Endometrial microvascular endothelial cells (primary cell): ENCODE results near the gene UBE2D2. TPM values are rescaled to one million over a fixed set of nuclear protein-coding genes. Genes with fewer than 3 reads are reported as not detected.
"Not testable (repeated sequence)": the region's sequence is repeated elsewhere in the genome, so short reads cannot be mapped to it uniquely, and the experiment has no call there.

Source experiments
- in situ Hi-C: cut with HindIII; loops from 2 replicates; pipeline ENCODE4 v1.10.0; 2017; ENCODE audit warnings: low sequenced_read_pairs, low pct_unique_long_range_greater_than_20kb; ENCODE audit errors: inconsistent ontology term
- total RNA-seq: library from RNA; depleted of rRNA; stranded (reverse); fragments of >200 nt; gene quantifications from one replicate; pipeline ENCODE4 v1.2.3, GENCODE V29; 2015; ENCODE audit errors: inconsistent ontology term

UBE2D2 gene
- 105 TPM for total RNA-seq

GRCh38 chr5:139560752-139561654 lies at the start of gene UBE2D2:
Gene UBE2D2 (plus strand): TSS chr5:139561339. CDS start chr5:139561792, 453 bp downstream.
- in situ Hi-C loops: no loop called here

GRCh38 chr5:139512786-139513390 lies 48.3 kb upstream of the UBE2D2 start:
- in situ Hi-C loops: no loop called here

GRCh38 chr5:139513434-139513833 lies 47.7 kb upstream of the UBE2D2 start:
- in situ Hi-C loops: not testable (repeated sequence)

GRCh38 chr5:139513852-139514485 lies 47.2 kb upstream of the UBE2D2 start:
- in situ Hi-C loops: no loop called here

- in situ Hi-C loops: no loop called here
Measured at GRCh38 chr5:139514486-139514856, 46.7 kb upstream of the UBE2D2 start.

- in situ Hi-C loops: no loop called here
Measured at GRCh38 chr5:139517683-139518564, 43.2 kb upstream of the UBE2D2 start.

- in situ Hi-C loops: loop anchor here (10.0 kb wide), 1 partner anchor 109 kb away; no protein-coding TSS in a partner anchor
Measured at GRCh38 chr5:139523635-139524445, 37.3 kb upstream of the UBE2D2 start.

- in situ Hi-C loops: loop anchor here (10.0 kb wide), 1 partner anchor 110 kb away; no protein-coding TSS in a partner anchor
Measured at GRCh38 chr5:139524446-139524845, 36.7 kb upstream of the UBE2D2 start.

GRCh38 chr5:139524940-139525585 lies 36.1 kb upstream of the UBE2D2 start:
- in situ Hi-C loops: loop anchor here (10.0 kb wide), 1 partner anchor 110 kb away; no protein-coding TSS in a partner anchor

- in situ Hi-C loops: loop anchor here (10.0 kb wide), 1 partner anchor 111 kb away; no protein-coding TSS in a partner anchor
Measured at GRCh38 chr5:139525586-139526308, 35.4 kb upstream of the UBE2D2 start.

GRCh38 chr5:139526309-139527089 lies 34.6 kb upstream of the UBE2D2 start:
- in situ Hi-C loops: loop anchor here (10.0 kb wide), 1 partner anchor 112 kb away; no protein-coding TSS in a partner anchor

GRCh38 chr5:139527090-139527470 lies 34.1 kb upstream of the UBE2D2 start:
- in situ Hi-C loops: loop anchor here (10.0 kb wide), 1 partner anchor 112 kb away; no protein-coding TSS in a partner anchor

GRCh38 chr5:139527896-139528467 lies 33.2 kb upstream of the UBE2D2 start:
- in situ Hi-C loops: loop anchor here (10.0 kb wide), 1 partner anchor 113 kb away; no protein-coding TSS in a partner anchor

GRCh38 chr5:139528695-139529094 lies 32.4 kb upstream of the UBE2D2 start:
- in situ Hi-C loops: loop anchor here (10.0 kb wide), 1 partner anchor 114 kb away; no protein-coding TSS in a partner anchor

- in situ Hi-C loops: not testable (repeated sequence)
Measured at GRCh38 chr5:139530079-139530478, 31.1 kb upstream of the UBE2D2 start.
